B cell (primary cell): Measurements from ENCODE around the gene LIPG. TPM values are rescaled to one million over a fixed set of nuclear protein-coding genes. Genes with fewer than 3 reads are reported as not detected.
"Not testable (repeated sequence)": the region's sequence is repeated elsewhere in the genome, so short reads cannot be mapped to it uniquely, and the experiment has no call there.

Experiments
- ATAC-seq: fragments of 200-7000 bp; cut with Tn5 transposase; one replicate; pipeline ENCODE4 v1.10.0; 2021; ENCODE audit warnings: low read depth, mild to moderate bottlenecking, moderate number of reproducible peaks, moderate library complexity
- CTCF ChIA-PET: fragments of 350-600 bp; sonication (Branson Sonifier 250); formaldehyde crosslinking; loops from one replicate; lab custom pipeline; 2021; ENCODE audit warnings: antibody characterized with exemption, inconsistent platforms; lab: Charles Lee
- POLR2A ChIA-PET: fragments of 350-600 bp; sonication (Branson Sonifier 250); formaldehyde crosslinking; loops from one replicate; lab custom pipeline; 2021; ENCODE audit warnings: antibody characterized with exemption; lab: Charles Lee
- DNase-seq: peaks from one replicate; pipeline ENCODE4 v3.0.0; 2013
- H2AFZ ChIP-seq: 2 replicates; pipeline ENCODE4 v1.6.1; 2012; ENCODE audit warnings: mild to moderate bottlenecking, low read depth, low read length; ENCODE audit not compliant: insufficient read depth, poor library complexity, severe bottlenecking
- H3K27ac ChIP-seq, 2 donors: 1 replicate in 1 of 2; 2 replicates in 1 of 2; pipeline ENCODE4 v1.5.1; 2012 to 2013; ENCODE audit warnings: low read length in 2 of 2, mild to moderate bottlenecking in 2 of 2, moderate library complexity in 1 of 2
- H3K27me3 ChIP-seq, 4 experiments: fragments of 200-600 bp in 1 of 4; sonication (generic) in 1 of 4; replicated peaks in 1 of 4; 1 replicate in 2 of 4; 2 replicates in 2 of 4; pipeline versions ENCODE4 v1.6.1 to v1.7.0; 2013 to 2016; ENCODE audit warnings: low read length in 3 of 4, mild to moderate bottlenecking in 2 of 4, mixed read lengths in 1 of 4, moderate library complexity in 1 of 4; ENCODE audit not compliant: insufficient read depth in 4 of 4, control insufficient read depth in 3 of 4; ENCODE audit errors: control extremely low read depth in 1 of 4
- H3K36me3 ChIP-seq, 2 experiments: replicated peaks in 1 of 2; 1 replicate in 1 of 2; 2 replicates in 1 of 2; pipeline versions ENCODE4 v1.6.1 to v1.7.1; 2013; ENCODE audit warnings: low read length in 1 of 2; ENCODE audit not compliant: insufficient read depth in 2 of 2, control insufficient read depth in 1 of 2; ENCODE audit errors: control extremely low read depth in 1 of 2, extremely low read depth in 1 of 2
- H3K4me1 ChIP-seq, 2 donors: fragments of 200-600 bp in 1 of 2; sonication (generic) in 1 of 2; 1 replicate in 1 of 2; 2 replicates in 1 of 2; pipeline versions ENCODE4 v1.5.1 to v1.6.1; 2013 to 2017; ENCODE audit warnings: low read length in 2 of 2; ENCODE audit not compliant: control insufficient read depth in 2 of 2, insufficient read depth in 2 of 2
- H3K4me2 ChIP-seq: replicated peaks from 2 replicates; pipeline ENCODE3; 2012; ENCODE audit warnings: mild to moderate bottlenecking, low read depth, low read length; ENCODE audit not compliant: poor library complexity, severe bottlenecking
- H3K4me3 ChIP-seq, 5 experiments: fragments of 200-600 bp in 1 of 5; sonication (generic) in 1 of 5; 1 replicate in 3 of 5; 2 replicates in 2 of 5; pipeline versions ENCODE4 v1.5.1 to v1.7.0; 2011 to 2016; ENCODE audit warnings: low read length in 4 of 5, mild to moderate bottlenecking in 4 of 5, low read depth in 2 of 5, control low read depth in 1 of 5, moderate library complexity in 1 of 5; ENCODE audit not compliant: insufficient read depth in 1 of 5; ENCODE audit errors: control extremely low read depth in 1 of 5, extremely low read depth in 1 of 5
- H3K79me2 ChIP-seq: fragments of 200-600 bp; sonication (generic); one replicate; pipeline ENCODE4 v1.6.0; 2016; ENCODE audit warnings: low read length; ENCODE audit not compliant: control insufficient read depth, insufficient read depth
- H3K9ac ChIP-seq: fragments of 200-600 bp; sonication (generic); 2 replicates; pipeline ENCODE4 v1.6.1; 2017; ENCODE audit warnings: mild to moderate bottlenecking, low read length, moderate library complexity
- H3K9me3 ChIP-seq, 3 donors: one replicate each; pipeline versions ENCODE4 v1.6.1 to v1.7.1; 2013; ENCODE audit warnings: low read length in 2 of 3; ENCODE audit not compliant: control insufficient read depth in 2 of 3, insufficient read depth in 1 of 3; ENCODE audit errors: control extremely low read depth in 1 of 3
- H4K20me1 ChIP-seq: 2 replicates; pipeline ENCODE4 v1.6.0; 2012; ENCODE audit warnings: mild to moderate bottlenecking, low read length; ENCODE audit not compliant: insufficient read depth, control insufficient read depth, poor library complexity, severe bottlenecking
- H3K27ac Mint-ChIP-seq: one replicate; pipeline ENCODE4 v1.8.0; 2021; ENCODE audit warnings: mixed read lengths
- H3K27me3 Mint-ChIP-seq: one replicate; pipeline ENCODE4 v1.8.0; 2021; ENCODE audit warnings: mixed read lengths
- H3K4me1 Mint-ChIP-seq: one replicate; pipeline ENCODE4 v1.8.0; 2021; ENCODE audit warnings: mixed read lengths
- H3K4me3 Mint-ChIP-seq: one replicate; pipeline ENCODE4 v1.8.0; 2021; ENCODE audit warnings: mixed read lengths
- H3K9me3 Mint-ChIP-seq: one replicate; pipeline ENCODE4 v1.8.0; 2022; ENCODE audit warnings: mixed read lengths; ENCODE audit not compliant: insufficient read depth
- EZH2 ChIP-seq: IDR thresholded peaks from 2 replicates; pipeline ENCODE4 v1.6.1; 2012; ENCODE audit warnings: borderline replicate concordance, low read depth, mild to moderate bottlenecking, moderate library complexity, low read length; ENCODE audit not compliant: insufficient read depth, poor library complexity, severe bottlenecking
- WGBS: methylation state at CpG from one replicate; pipeline ENCODE4 v1.1.5; 2013; ENCODE audit warnings: missing lambda C conversion rate; ENCODE audit not compliant: insufficient coverage; 5-methylcytosine and 5-hydroxymethylcytosine counted together
- intact Hi-C: fragments of 100-400 bp; cut with micrococcal nuclease; formaldehyde crosslinking; loops from one replicate; pipeline ENCODE4 v1.10.0; 2022
- polyA minus RNA-seq: library from RNA; depleted of rRNA, polyadenylated mRNA; stranded (reverse); fragments of >200 nt; gene quantifications from 2 replicates; pipeline ENCODE4 v1.2.3, GENCODE V29; 2012
- polyA plus RNA-seq: library from polyadenylated mRNA; depleted of rRNA; stranded (reverse); fragments of >200 nt; gene quantifications from 2 replicates; pipeline ENCODE4 v1.2.3, GENCODE V29; 2012
- total RNA-seq, 2 donors: library from RNA; stranded (reverse); fragments of 120-200 nt in 1 of 2; gene quantifications; 1 replicate in 1 of 2; 2 replicates in 1 of 2; pipeline versions ENCODE4 v1.2.3 to v1.2.4, GENCODE V29; 2013 to 2022

Gene LIPG
- total RNA-seq, result not detected in 2 replicates
- 0.14 TPM for total RNA-seq (2013)
- polyA plus RNA-seq, result not detected in 2 replicates
- polyA minus RNA-seq, result not detected in 2 replicates

- Mint-ChIP-seq H3K9me3 (no peaks in the 10 kb centered on the region), H3K27ac (no peak within 1 kb of the TSS), H3K27me3 (peaks cover 67% of the 10 kb centered on the region), H3K4me1 (peaks cover 28% of the 10 kb centered on the region), H3K4me3 (peak within 1 kb of the TSS; percentile 76)
- Histone ChIP-seq H3K36me3 (no peaks in the 10 kb centered on the region), H3K4me3 (peak within 1 kb of the TSS in 3 of 5 experiments; percentile 19 to 37 (median 31)), H3K79me2 (no peaks in the 10 kb centered on the region), H3K9ac (peak within 1 kb of the TSS; percentile 44), H3K9me3 (peaks cover 0 to 21% (median 0%) of the 10 kb centered on the region in 3 donors), H3K4me1 (peaks cover 20 to 30% of the 10 kb centered on the region in 2 donors), H3K27ac (no peak within 1 kb of the TSS), H3K27me3 (peaks cover 0 to 58% (median 36%) of the 10 kb centered on the region in 4 experiments), H3K4me2 (peak within 1 kb of the TSS; percentile 69), H4K20me1 (no peaks in the 10 kb centered on the region), H2AFZ (peak within 1 kb of the TSS; percentile 59)
- ATAC-seq, result peak; percentile 36
- ChIA-PET CTCF (interaction anchor here (1.7 kb wide), 1 partner anchor 796 kb away, joined by 3 read pairs; no protein-coding TSS in a partner anchor), POLR2A (no interaction called here)
- peak; percentile 57 for DNase-seq
- no peak for TF ChIP-seq EZH2
- WGBS, result 4% methylated on average over 55 of the region's 67 CpGs
- intact Hi-C loops, result no loop called here
Observed at GRCh38 chr18:49561289-49562193, at the start of gene LIPG. Gene LIPG, plus strand, starts transcription at chr18:49562057. Its CDS starts 252 bp downstream, at chr18:49562309.

DNA sequence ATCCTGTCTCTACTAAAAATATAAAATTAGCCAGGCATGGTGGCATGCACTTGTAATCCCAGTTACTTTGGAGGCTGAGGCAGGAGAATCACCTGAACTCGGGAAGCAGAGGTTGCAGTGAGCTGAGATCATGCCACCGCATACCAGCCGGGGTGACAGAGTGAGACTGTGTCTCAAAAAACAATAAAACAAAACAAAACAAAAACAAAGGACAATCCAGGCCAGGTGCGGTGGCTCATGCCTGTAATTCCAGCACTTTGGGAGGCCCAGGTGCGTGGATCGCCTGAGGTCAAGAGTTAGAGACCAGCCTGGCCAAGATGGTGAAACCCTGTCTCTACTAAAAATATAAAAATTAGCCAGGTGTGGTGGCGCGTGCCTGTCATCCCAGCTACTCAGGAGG lies 49.0 kb upstream of the LIPG start:
- intact Hi-C loops, result loop anchor here (5.0 kb wide), 2 partner anchors 754 to 836 kb away; partner anchors contain the start of gene CFAP53
- H3K27ac Mint-ChIP-seq, H3K9me3 Mint-ChIP-seq, H3K9ac ChIP-seq, CTCF ChIA-PET, H3K79me2 ChIP-seq, H2AFZ ChIP-seq, ATAC-seq, DNase-seq, H3K4me3 ChIP-seq, POLR2A ChIA-PET, H3K9me3 ChIP-seq, H3K36me3 ChIP-seq, H3K4me3 Mint-ChIP-seq, H3K4me1 Mint-ChIP-seq, H3K4me2 ChIP-seq, H3K4me1 ChIP-seq, H4K20me1 ChIP-seq, H3K27me3 ChIP-seq, H3K27ac ChIP-seq: not testable (repeated sequence)
- H3K27me3 Mint-ChIP-seq, result peaks cover 12% of the 10 kb centered on the region
- WGBS, result 97% methylated on average over 3 of the region's 8 CpGs
